Tibial artery (tissue), 4 donors: ENCODE measurements around the gene INAFM1.

ENCODE experiments used
- DNase-seq, 2 donors: peaks; one replicate each; pipeline ENCODE4 v3.0.0-alpha.2; 2019
- H3K27ac ChIP-seq, 2 donors: fragments of 200-600 bp; sonication (generic) in 1 of 2; 1 replicate in 1 of 2; 2 replicates in 1 of 2; pipeline ENCODE4 v1.5.1; 2018 to 2019; ENCODE audit warnings: mild to moderate bottlenecking in 1 of 2
- H3K27me3 ChIP-seq, 2 donors: fragments of 200-600 bp; sonication (generic) in 1 of 2; one replicate each; pipeline versions ENCODE4 v1.5.1 to v1.6.0; 2016 to 2019
- H3K36me3 ChIP-seq, 3 donors: fragments of 200-600 bp; sonication (generic) in 2 of 3; one replicate each; pipeline ENCODE4 v1.5.1; 2016 to 2019; ENCODE audit warnings: mild to moderate bottlenecking in 2 of 3
- H3K4me1 ChIP-seq, 4 donors: fragments of 200-600 bp; sonication (generic) in 2 of 4; 1 replicate in 3 of 4; 2 replicates in 1 of 4; pipeline ENCODE4 v1.5.1; 2016 to 2019
- H3K4me3 ChIP-seq, 2 donors: fragments of 200-600 bp; sonication (generic) in 1 of 2; 1 replicate in 1 of 2; 2 replicates in 1 of 2; pipeline ENCODE4 v1.5.1; 2018 to 2019; ENCODE audit warnings: mild to moderate bottlenecking in 2 of 2
- H3K9me3 ChIP-seq, 3 donors: fragments of 200-600 bp; sonication (generic) in 1 of 3; one replicate each; pipeline ENCODE4 v1.5.1; 2016 to 2019
- intact Hi-C: fragments of 100-400 bp; cut with DNase I; formaldehyde crosslinking; loops from one replicate; pipeline ENCODE4 v1.15.0; 2023; ENCODE audit warnings: low total_unique reads
- TF ChIP-seq, protein P1 (sequence below), 2 experiments: fragments of 200-600 bp in 1 of 2; fragments of 450-650 bp in 1 of 2; IDR thresholded peaks; one replicate each; pipeline ENCODE4 v1.5.1; 2017 to 2019; ENCODE audit warnings: antibody characterized with exemption in 2 of 2, mild to moderate bottlenecking in 1 of 2, moderate library complexity in 1 of 2

Gene INAFM1

DNA sequence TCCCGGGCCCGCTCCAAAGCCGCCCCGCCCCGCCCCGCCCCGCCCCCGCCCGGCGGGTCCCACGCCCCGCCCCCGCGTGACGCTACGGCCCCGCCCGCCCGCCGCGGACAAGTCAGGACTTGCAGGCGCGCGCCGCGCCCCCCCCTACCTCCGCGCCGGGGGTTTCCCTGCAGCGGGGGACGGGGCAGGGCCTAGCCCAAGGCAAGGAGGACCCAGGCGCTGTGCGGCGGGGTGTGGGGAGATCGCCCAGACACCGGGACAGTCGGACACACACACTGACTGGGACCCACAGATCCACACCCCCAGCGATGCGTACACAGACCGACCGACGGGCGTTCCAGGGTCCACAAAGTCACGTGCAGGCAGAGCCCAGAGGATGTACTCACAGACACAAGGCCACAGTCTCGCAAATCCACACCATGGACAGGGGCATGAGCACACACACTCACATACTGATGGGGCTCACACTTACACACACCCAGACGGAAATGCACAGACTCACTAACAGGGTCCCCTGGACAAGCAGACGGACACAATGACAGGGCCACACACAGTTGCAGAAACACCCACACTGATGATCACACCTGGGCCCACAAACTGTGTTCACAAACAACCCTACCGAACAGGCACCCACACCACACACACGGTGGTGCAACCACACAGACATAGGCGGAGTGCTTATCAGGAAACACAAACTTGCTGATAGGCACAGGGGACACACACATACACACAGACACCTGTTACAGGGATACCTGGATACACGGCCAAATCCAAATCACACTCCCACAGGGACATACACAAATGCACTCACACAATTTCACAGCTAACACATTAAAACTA lies 43.2 kb upstream of the INAFM1 start:
- Histone ChIP-seq H3K27me3 (no peaks in the 10 kb centered on the region), H3K9me3 (no peaks in the 10 kb centered on the region), H3K27ac (peak overlapping the region; percentile 93 to 99), H3K4me1 (peaks cover 0 to 49% (median 36%) of the 10 kb centered on the region in 4 donors), H3K4me3 (peak overlapping the region; percentile 82 to 91), H3K36me3 (no peaks in the 10 kb centered on the region)
- TF ChIP-seq, protein P1, sequence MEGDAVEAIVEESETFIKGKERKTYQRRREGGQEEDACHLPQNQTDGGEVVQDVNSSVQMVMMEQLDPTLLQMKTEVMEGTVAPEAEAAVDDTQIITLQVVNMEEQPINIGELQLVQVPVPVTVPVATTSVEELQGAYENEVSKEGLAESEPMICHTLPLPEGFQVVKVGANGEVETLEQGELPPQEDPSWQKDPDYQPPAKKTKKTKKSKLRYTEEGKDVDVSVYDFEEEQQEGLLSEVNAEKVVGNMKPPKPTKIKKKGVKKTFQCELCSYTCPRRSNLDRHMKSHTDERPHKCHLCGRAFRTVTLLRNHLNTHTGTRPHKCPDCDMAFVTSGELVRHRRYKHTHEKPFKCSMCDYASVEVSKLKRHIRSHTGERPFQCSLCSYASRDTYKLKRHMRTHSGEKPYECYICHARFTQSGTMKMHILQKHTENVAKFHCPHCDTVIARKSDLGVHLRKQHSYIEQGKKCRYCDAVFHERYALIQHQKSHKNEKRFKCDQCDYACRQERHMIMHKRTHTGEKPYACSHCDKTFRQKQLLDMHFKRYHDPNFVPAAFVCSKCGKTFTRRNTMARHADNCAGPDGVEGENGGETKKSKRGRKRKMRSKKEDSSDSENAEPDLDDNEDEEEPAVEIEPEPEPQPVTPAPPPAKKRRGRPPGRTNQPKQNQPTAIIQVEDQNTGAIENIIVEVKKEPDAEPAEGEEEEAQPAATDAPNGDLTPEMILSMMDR (IDR thresholded peaks at IDR 0.05), result no peak
- intact Hi-C loops, result no loop called here
- DNase-seq, result peak; percentile 87 to 95

DNA sequence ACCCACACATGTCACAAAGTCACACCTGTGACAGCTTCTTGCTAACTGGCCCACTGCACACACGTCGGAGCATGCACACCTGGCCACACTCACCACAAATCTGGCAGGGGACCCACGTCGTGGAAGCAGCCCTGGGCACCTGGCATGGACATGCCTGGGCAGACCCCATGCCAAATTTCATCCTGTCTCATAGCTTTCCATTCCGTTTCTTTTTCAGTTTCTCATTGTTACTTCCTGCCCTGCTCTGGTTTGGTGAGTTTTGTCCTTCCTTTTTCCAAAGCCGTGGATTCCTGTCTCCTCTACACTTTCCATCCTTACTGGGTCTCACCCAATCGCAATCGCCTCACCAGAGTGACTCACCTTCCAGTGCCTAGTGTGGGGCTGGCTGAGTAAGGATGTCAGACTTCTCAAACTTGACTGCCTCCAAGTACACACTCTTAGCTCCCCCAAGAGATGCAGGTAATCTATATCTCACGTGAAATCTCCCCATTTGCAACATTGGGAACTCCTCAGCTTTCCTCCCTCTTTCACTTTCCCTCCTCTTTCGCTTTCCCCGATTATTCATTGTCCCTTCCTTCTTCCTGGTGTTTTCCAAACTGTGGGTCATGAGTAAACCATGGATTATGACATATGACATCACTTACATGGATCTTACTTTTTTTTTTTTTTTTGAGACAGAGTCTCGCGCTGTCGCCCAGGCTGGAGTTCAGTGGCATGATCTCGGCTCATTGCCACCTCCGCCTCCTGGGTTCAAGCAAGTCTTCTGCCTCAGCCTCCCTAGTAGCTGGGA lies 42.1 kb upstream of the INAFM1 start:
- Histone ChIP-seq H3K4me1 (peaks cover 0 to 37% (median 26%) of the 10 kb centered on the region in 4 donors), H3K4me3 (peak overlapping the region; percentile 6 to 91), H3K9me3 (no peaks in the 10 kb centered on the region), H3K36me3 (no peaks in the 10 kb centered on the region), H3K27me3 (no peaks in the 10 kb centered on the region), H3K27ac (peak overlapping the region; percentile 85 to 99)
- intact Hi-C loops, result no loop called here
- DNase-seq, result no peak
- TF ChIP-seq, protein P1 (IDR thresholded peaks at IDR 0.05), result no peak

DNA sequence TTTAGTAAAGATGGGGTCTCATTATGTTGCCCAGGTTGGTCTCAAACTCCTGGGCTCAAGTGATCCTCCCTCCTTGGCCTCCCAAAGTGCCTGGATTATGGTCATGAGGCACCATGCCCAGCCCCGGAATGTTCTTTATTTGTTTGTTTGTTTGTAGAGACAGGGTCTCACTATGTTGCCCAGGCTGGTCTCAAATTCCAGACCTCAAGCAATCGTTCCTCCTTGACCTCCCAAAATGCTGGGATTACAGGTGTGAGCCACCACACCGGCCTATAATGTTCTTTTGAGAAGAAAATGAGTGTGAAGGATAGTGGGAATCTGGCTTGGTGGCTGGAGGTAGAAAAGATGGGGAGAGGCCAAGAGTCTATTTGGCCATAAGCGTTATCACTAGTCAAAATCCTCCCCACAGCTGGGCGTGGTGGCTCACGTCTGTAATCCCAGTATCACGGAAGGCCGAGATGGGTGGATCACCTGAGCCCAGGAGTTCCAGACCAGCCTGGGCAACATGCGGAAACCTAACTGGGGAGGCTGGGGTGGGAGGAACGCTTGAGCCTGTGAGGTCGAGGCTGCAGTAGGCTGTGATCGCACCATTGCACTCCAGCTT lies 38.5 kb upstream of the INAFM1 start:
- intact Hi-C loops, result no loop called here
- DNase-seq, result no peak
- Histone ChIP-seq H3K36me3 (no peaks in the 10 kb centered on the region), H3K4me1 (peaks cover 0 to 36% (median 29%) of the 10 kb centered on the region in 4 donors), H3K4me3 (no peak overlapping the region), H3K27me3 (no peaks in the 10 kb centered on the region), H3K9me3 (no peaks in the 10 kb centered on the region), H3K27ac (no peak overlapping the region)
- TF ChIP-seq, protein P1 (IDR thresholded peaks at IDR 0.05), result no peak

DNA sequence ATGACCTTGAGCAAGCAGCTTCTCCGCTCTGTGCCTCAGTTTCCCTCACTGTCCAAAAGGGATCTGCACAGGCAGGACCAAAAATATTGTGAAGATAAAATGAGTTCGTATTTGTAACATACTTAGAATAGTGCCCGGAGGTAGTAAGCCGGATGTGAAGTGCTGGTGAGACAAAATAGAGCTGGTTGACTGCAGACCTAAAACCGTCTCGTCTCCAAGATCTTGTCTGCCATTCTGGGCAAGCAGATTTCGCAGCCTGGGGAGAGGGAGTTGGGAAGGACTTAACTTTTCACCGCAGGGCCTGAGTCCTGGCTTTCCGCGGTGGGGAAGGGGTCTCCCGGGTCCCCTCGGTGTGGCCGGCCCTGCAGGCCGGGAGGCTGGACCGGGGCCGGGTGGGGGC lies 35.5 kb upstream of the INAFM1 start:
- DNase-seq, result no peak
- H3K27ac ChIP-seq, result no peak overlapping the region
- H3K36me3 ChIP-seq, result no peaks in the 10 kb centered on the region
- peaks cover 0 to 42% (median 35%) of the 10 kb centered on the region in 4 donors for H3K4me1 ChIP-seq
- H3K9me3 ChIP-seq, result no peaks in the 10 kb centered on the region
- no peaks in the 10 kb centered on the region for H3K27me3 ChIP-seq
- TF ChIP-seq, protein P1 (IDR thresholded peaks at IDR 0.05), result no peak
- intact Hi-C loops, result no loop called here
- peak overlapping the region; percentile 31 to 38 for H3K4me3 ChIP-seq

DNA sequence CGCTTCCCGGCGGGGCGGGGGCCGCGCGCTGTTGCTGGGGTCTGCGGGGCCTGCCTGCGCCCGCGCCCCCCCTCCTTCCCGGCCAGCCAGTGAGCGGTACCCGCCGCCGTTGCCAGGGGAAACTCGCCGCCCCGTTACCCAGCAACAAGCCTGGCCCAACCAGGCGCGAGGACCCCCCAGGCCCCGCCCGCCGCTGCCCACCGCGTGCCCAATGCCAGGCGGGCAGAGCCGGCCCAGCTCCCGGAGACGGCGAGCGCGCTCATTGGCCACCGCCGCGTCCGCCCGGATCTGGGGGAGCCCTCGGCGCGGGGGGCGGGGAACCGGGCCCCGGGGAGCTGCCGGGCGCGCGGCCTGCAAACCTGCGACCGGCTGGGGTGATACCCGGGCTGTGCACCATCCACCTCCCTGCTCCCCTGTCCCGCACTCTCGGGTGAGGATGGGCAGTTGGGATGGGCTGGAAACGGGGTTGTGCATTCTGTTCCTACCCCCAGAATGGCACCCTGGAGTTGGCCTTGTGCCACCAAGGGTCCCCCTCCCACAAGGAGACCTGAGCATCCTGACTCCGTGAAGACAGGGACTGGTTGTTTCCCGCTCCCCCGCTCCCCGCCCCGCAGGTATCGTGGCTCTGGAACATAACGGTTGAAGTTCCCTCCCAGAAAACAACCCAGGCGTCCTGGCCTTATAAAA lies 34.9 kb upstream of the INAFM1 start:
- Histone ChIP-seq H3K4me1 (peaks cover 0 to 46% (median 37%) of the 10 kb centered on the region in 4 donors), H3K4me3 (peak overlapping the region; percentile 31 to 38), H3K27ac (no peak overlapping the region), H3K36me3 (no peaks in the 10 kb centered on the region), H3K27me3 (no peaks in the 10 kb centered on the region), H3K9me3 (no peaks in the 10 kb centered on the region)
- intact Hi-C loops, result no loop called here
- peak in 1 of 2 donors; percentile 85 for DNase-seq
- TF ChIP-seq, protein P1 (IDR thresholded peaks at IDR 0.05), result no peak
